ENCODE results near the gene IGFBP7.

The IGFBP7 gene

DNA sequence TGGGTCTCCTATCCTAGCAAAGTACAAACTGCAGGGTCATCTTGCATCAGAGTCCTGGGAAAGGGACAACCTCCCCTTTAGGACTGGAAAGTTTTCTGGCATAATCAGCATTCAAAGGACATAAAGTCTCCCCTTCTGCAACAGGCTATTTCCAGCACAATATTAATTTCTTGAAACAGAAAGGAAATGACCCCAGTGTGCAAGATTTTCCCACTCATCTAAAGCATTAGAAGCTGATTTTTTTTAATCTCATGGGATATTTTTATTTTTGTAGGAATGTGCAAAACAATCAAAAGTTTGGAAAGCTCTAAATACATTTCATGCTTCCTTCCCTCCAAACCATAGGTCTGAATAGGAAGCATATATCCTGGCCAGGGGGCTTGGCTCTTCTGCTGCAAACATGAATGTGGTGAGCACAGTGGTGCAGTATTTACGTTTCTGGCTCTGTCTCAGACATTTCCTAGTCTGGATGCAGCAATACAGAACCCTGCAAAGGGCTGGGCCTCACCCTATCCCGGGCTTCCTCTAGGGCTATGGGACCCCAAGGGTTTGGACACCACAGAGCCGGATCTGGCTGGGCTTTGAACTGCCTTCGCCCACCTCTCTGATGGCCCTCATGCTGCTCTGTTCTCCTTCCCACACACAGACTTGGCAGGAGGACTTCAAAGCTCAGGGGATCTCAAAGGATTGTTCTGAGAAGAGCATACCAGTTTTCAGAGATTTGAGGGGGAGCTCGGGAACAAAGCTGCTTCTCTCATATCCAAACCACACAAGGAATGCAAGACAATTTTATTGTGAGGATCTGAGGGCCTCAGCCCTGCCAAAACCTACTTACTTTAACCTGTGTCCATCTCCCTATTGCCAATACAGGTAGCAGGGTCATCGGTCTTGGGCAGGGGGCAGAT is 66.6 kb downstream of the IGFBP7 start:
- DNase-seq, result no peak

- no peak for DNase-seq
Measured at GRCh38 chr4:57042711-57043169, 67.4 kb downstream of the IGFBP7 start.

- DNase-seq, result no peak
Measured at GRCh38 chr4:57041020-57041419, 69.2 kb downstream of the IGFBP7 start.

DNA sequence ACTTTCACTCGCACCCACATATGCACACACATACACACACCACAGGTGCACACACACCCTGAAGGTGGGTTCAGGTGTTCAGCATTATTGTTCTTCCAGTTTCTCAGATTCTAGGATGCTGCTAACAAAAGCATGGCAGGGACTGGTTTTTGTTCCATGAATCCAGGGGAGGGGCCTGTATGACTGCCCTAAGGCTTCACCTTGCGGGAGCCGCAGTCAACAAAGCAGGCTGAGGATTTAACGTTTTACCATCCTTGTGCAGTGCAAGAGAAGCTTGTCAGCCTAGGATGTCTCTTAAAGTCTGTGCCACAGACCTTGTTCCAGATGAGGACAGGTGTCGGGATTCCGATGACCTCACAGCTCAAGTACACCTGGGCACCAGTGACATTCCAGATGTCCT is 69.7 kb downstream of the IGFBP7 start:
- no peak for DNase-seq

- DNase-seq, result no peak
Measured at GRCh38 chr4:57039345-57039744, 70.8 kb downstream of the IGFBP7 start.

GRCh38 chr4:57037982-57038604 is 72.1 kb downstream of the IGFBP7 start:
- DNase-seq, result peak in 47 of 56 donors; percentile 2 to 77 (median 26)

- DNase-seq, result no peak
Measured at GRCh38 chr4:57034520-57034919, 75.7 kb downstream of the IGFBP7 start.

DNA sequence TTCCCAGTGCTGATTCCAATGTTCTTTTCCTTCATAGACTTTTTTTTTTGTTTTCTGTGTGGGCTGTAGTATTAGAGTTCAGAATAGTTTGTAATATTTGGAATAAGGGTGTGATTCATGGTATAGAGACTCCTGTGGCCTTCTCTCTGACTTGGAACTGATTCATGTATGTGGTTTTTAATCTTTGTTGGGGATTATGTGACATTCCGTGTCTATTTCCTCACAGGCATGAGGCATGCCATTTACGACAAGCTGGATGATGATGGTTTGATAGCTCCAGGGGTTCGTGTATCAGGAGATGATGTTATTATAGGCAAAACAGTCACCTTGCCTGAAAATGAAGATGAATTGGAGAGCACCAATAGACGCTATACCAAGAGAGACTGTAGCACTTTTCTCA is 87.1 kb downstream of the IGFBP7 start:
- no peak for DNase-seq

DNA sequence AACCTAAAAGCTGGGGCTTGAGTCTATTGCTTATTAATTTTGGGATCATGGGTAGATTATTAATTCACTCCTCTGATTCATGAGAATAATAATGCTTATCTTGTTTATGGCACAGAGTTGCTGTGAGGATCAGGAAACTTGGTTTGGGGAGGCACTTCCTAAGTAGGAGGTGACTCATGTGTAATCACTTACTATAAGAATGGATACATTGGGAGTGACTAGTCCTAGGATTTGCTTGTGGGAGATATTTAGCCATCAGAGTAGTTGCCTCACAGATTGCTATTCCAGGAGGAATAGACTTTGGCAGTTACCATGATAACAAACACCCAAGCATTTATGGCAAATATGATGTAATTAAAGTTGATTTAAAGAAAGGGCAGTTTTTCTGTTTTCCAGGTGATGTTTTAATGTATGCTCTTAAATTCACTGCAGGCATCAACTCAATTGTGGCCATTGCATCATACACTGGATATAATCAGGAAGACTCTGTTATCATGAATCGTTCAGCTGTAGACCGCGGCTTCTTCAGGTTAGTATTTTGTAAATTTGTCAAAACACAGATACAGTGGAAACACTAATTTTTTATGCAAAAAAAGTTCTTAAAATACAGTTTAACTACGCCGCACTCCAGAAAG is 89.6 kb downstream of the IGFBP7 start:
- no peak for DNase-seq

DNA sequence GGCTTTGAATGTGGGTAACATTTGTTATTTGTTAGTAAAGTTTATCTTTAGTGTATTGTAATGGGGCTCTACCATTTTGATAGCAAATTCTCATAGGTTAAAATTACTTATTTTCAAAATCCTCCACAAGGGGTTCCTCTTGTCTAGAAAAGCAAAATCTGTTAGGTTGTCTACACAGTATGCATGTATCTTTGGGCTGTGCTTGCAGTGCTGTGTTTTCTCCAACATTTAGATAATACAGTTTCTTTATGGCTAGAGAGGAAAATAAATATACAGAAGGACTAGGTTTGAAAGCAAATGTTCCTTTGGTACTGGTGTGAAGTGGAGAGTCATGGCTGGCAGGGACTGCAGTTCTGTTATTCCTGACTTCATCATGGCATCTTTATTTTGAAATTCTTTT is 91.2 kb downstream of the IGFBP7 start:
- no peak for DNase-seq

DNA sequence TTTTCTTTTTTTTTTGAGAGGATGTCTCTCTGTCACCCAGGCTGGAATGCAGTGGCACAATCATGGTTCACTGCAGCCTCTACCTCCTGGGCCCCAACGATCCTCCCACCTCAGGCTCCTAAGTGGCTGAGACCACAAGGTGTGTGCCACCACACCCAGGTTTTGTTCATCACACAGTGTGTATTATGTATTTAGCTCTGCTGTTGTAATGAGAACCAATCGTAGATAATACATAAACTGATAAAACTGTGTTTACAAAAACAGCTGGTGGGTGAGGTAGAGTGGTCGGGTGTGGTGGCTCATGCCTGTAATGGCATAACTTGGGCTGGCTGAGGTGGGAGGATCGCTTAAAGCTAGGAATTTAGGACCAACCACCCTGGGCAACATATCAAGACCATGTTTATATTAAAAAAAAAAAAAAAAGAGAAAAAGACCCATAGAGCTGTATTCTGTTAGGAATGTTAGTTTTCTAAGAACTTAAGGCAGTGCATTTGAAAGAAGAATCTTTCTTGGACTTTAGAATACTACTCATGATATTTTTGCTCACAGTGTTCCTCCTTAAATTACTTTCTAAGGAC is 96.6 kb downstream of the IGFBP7 start:
- no peak for DNase-seq

DNA sequence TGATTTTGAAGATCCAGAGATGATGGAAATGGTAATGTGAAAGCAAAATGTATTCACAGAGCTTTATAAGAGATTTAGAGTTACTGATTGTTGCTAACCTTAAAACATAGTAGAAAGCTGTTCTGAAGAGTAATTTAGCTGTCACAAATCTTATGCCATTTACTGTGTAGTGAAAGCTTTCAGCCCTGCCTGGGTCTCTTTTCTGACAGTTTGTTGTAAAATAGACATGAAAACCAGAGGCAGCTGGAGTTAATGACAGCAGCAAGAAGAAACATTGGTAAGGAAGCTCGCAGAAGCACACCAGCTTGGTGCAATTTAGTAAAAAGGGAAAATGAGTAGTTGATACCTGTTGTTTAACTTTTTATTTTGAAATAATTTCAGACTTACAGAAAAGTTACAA is 110.4 kb downstream of the IGFBP7 start:
- DNase-seq, result peak in 5 of 56 donors; percentile 0 to 15 (median 10)

DNA sequence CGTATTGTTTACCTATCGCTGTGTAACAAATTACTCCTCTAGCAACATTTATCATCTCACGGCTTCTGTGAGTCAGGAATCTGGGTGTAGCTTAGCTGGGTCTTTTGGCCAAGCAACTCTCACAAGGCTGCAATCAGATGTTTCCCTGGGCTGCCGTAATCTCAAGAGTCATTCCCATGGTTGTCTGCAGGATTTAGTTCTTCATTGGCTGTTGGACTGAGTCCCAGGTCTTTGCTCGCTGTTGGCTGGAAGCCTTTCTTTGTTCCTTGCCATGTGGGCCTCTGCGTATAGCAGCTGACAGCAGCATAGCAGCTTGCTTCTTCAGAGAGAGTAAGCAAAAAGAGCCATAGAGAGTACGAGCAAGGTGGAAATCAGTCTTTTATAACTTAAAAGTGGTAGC is 114.7 kb downstream of the IGFBP7 start:
- peak in 54 of 56 donors; percentile 1 to 83 (median 58) for DNase-seq

DNA sequence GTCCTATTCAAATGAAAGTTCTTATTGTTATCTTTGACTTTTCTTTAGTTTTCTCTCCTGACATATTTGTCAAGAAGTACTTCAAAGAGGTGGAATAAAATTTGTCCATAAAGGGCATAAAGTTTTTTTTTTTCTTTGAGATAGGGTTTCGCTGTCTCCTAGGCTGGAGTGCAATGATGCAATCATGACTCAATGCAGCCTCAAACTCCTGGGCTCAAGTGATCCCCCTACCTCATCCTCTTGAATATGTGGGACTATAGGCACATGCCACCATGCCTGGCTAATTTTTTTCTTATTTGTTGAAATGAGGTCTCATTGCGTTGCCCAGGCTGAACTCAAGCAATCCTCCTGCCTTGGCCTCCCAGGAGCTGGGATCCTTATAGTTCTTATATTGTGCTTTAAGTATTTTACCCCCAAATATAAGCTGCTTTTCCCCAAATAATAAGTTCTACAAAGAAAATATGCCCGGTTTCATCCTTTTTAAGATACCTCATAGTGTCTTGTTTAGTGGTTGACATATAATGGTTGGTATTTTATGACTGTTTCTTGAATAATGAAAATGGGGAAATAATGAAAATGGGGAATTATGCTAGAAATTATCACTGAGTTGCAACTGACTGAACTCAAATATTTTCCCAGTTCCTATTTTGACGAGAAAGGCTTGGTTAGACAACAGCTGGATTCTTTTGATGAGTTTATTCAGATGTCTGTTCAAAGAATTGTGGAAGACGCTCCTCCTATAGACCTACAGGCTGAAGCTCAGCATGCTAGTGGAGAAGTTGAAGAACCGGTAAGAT is 119.9 kb downstream of the IGFBP7 start:
- no peak for DNase-seq

GRCh38 chr4:56986952-56987351 is 123.2 kb downstream of the IGFBP7 start:
- DNase-seq, result no peak

DNA sequence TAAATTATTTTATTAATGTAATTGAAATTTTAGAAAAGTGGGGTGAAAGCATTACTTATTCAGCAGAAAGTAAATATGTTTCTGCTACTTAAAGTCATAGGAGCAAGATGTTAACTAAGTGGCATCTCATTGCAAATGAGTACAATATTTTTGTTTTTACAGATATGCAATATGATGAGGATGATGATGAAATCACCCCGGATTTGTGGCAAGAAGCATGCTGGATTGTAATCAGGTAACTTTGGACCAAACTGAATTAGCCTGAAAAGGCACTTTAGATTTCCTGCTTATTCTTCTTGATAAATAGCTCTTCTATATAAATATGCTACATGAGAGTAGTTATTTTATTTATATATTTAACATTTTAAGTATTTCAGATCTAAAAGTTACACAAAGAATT is 124.0 kb downstream of the IGFBP7 start:
- no peak for DNase-seq

DNA sequence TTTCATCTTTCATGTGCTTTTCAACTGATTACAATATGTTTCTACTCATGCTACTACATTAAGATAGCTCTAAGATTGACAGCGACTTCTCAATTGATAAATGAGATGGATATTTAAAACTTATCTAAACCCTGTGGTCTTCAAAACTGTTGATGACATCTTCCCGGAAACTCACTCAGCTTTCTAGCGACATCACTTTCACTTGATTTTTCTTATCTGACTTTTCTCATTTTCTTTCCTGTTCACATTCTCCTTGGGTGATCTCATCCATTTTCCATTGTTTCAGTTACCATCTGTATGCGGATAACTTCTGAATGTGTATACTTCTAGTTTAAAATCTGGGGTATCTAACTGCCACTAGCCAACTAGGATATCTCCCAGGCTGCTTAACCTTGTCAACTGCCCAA is 128.4 kb downstream of the IGFBP7 start:
- DNase-seq, result no peak
